Stimulated activated CD8-positive, alpha-beta memory T cell treated with anti-CD3 and anti-CD28 coated beads, Interleukin-7, amount 100 ng/mL, for 4 hours (primary cell): ENCODE data around the gene CCR8.
A peak's percentile ranks its signal among the peaks of the same experiment; 100 is the strongest.

Experiments
- DNase-seq, 2 donors: peaks; one replicate each; pipeline ENCODE4 v3.0.0-alpha.2; 2020; ENCODE audit warnings: low read depth in 2 of 2

CCR8 gene, protein sequence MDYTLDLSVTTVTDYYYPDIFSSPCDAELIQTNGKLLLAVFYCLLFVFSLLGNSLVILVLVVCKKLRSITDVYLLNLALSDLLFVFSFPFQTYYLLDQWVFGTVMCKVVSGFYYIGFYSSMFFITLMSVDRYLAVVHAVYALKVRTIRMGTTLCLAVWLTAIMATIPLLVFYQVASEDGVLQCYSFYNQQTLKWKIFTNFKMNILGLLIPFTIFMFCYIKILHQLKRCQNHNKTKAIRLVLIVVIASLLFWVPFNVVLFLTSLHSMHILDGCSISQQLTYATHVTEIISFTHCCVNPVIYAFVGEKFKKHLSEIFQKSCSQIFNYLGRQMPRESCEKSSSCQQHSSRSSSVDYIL

DNA sequence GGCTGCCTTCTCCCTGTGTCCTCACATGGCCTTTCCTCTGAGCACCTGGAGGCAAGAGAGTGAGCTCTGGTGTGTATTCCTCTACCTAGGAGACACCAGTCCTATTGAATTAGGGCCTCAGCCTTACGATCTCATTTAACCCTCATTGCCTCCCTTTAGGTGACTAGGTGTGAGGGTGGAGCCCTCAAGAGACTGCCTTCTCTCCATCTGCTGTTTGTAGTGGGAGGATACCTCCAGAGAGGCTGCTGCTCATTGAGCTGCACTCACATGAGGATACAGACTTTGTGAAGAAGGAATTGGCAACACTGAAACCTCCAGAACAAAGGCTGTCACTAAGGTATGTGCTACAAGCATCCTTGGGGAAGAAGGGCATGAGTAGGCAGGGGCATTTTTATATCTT is at the start of gene CCR8:
Gene CCR8, plus strand, starts transcription at position 217 of the 400 bp plus-strand sequence. CDS start 2,623 bp downstream, outside the sequence.
- no peak for DNase-seq

DNA sequence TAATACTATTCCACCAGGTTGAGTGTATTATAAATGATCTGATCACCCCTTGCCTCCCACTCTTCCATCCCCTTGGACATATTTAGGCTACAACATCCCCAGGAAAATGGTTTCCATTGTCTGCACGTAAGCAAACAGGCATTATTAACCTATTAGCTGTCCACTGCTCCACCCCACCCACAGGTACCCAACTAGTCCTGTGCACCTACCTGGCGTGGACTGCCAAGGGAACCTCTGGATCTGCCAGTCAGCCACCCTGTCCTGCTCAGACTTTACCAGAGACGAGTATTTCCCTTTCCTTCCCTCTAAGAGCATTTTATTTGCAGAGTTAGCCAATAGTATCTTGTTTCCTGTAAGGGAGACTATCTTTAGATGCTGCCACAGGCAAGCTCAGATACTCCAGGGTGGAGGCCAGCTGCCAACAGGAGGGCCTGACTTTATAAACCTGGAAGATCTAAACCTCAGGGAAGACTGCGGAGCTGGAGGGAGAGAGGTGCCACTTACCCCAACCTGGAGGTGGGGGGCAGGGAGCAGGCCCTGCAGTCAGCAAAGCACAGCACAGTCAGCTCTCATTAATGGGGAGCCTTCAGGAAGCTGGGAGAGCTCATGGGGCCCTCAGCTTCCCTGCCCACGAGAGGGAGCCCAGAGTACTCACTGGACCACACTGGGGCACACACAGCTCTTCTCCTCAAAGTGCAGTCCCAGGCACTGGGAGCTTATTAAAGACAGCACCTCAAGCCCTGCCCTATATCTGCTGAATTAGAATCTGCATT is 49.6 kb upstream of the CCR8 start, which contains the start of gene CX3CR1:
Gene CX3CR1, minus strand, starts transcription at position 292 of the 773 bp plus-strand sequence. CDS start 13,527 bp downstream, outside the sequence.
- no peak for DNase-seq

DNA sequence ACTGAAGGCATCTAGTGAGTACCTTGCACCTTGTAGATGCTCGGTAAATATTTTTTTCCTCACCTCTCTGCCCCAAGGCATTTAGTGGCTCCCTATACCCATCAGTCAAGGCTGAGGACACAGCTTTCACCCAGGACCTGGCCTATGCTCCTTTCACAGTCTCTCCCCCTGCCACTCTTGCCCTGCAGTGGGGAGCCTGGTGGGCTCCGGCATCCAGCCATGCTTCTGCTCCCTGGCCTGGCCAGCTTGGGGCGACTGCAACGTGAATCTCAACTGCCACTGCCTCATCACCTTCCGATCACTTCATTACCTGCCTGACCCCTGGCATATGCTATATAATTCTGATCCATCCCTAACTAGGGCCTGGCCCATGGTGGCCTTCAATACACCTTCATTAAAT is 48.9 kb upstream of the CCR8 start:
- no peak for DNase-seq

DNA sequence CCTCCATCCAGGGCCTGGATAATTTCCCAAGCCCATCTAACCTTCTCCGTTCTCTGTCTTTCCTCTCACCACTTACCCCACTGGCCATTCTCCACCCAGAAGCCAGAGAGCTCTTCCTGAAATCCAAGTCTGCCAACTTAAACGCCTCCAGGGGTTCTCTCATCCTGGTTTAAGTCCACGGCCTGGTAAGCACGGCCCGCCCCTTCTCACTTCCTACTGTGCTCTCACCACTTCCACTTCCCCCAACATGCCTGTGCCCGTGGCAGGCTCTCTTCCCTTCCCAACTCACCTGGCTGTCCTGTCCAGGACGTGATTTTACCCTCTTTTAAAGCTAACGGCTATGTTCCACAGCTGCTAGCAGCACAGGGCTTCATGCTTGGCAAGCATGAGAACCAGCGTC is 48.0 kb upstream of the CCR8 start:
- DNase-seq: no peak

DNA sequence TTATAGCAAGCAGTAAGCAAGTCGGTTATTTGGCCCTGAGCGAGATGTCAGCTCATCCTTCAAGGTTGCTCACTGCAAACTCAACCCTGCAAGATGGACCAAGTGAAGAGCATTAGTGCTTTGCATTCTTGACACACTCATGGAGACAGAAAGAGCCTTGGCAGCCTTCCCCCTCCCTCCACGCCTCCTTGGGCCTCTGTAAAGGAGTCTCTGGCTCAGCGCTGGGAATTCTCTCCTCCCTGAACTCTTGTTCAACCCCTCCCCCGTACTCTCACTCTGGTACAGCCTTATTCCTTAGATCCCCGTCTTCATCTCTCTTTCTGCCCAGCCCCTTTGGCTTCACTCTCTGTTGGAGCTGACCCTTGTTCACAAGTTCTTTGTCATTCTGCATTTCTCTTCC is 47.5 kb upstream of the CCR8 start:
- no peak for DNase-seq

DNA sequence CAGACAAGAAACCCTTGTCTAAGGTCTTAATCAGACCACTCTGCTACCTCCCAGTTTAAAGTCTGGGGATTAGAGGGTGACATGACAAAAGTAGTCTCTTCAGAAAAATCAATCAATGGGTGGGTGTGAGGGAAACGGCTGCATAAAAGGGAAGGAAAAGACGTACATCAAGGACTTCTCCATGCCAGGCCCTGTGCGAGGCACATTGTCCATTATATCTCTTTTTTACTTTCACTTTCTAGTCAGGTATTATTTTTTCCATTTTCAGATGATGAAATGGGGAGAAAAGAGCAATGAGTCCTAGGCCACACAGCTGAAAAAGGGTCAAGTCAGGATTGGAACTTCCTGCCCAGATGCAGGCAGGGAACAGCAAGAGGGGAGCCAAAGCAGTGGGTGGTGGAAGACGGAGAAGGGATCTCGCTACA is 45.0 kb upstream of the CCR8 start:
- no peak for DNase-seq

DNA sequence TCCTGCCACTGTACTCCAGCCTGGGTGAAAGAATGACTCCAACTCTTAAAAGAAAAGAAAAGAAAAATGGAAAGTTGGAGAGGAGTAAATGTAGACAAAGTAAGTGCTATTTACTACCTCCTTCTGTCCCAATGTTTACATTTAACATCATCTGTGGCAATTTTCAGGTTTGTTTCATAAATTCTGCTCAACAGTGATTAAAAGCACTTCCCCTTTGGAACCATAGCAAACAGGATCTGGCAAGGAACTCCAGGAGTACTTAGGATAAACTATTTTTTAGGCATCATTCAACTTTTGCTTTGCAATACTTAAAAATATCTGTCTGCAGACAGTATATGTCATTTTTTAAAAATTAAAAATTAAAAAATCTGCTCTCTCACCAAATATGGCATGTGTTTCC is 44.2 kb upstream of the CCR8 start:
- DNase-seq: no peak

DNA sequence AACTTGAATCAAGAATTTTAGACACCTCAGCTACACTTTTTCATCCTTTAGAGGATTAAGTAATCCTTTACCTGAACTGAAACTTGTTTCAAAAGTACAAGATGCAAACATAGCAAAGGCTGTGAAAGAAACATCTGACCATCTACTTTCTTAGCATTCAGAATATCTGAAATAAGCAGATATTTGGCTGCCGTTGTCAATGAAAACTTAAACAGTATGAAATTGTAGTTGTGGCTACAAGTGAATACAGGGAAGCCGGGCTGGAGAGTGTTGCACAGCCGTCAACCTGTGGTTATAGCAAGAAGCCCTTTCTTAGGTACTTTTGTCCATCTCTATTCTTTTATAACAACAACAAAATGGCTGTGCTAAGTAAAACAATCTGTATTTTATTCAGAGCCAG is 42.7 kb upstream of the CCR8 start:
- no peak for DNase-seq

DNA sequence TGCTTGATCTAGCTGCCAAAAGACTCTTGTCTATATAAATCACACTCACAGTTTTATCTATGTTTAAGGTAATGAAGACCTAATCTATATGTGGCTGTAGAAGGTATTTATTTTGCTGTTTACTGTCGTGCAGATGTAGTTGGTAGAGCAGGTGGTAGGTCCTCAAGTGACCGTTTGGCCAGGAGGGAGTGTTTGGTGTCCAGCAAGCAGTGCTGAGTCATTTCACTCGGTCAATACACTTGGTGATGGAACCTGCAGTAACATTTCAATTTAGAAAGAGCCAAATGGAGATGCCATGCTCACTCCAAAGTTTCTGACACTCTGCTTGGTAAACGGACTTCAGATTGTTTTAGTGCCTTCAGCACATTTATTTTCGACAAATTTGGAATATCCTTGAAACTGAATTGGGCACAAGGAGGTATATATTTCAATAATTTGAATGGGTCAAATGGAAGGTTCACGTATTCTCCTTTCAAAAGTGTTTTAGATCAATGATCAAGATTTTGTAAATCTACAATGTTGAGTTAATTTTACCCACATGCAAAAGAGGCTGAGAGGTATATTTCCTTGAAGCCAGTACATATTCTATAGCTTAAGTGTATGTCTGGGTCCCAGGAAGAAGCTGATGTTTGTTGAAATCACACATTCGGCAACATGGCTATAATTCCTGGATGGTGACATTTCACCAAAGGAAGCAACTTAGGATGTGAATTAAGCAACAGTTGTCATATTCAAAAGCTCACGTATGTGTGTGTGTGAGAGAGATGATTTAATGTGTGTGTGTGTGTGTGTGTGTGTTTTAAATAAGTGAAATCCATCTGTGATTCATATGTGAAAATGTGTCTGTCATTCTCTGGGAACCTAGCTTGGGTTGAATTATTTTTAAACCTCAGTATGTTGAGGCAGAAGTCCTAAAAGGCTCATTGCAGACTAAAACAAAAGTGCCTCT is 42.0 kb upstream of the CCR8 start:
- no peak for DNase-seq

DNA sequence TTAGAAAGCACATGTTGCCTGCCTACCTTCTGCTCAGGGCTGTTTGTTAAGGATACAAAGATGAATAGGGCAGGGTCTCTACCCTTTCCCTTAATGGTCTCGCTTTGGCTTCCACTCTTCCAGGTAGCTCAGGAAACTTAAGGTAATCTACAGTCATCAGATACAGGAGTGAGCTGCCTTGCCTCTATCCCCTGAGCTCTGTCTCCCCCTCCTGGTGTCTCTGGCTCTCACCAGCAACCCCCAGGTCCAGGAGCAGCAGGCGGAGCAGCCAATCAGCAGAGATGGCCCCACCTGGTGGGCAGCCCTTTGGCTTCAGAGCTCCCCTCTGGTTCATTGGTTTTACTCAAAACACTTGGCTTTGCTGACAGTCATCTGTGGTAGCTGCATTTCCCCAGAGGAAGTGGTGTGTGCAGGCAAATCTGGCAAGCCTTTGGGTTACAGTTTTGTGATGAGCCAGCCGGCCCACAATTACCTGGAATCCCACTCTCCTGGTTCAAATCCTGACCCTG is 41.2 kb upstream of the CCR8 start:
- peak; percentile 73 to 74 for DNase-seq

DNA sequence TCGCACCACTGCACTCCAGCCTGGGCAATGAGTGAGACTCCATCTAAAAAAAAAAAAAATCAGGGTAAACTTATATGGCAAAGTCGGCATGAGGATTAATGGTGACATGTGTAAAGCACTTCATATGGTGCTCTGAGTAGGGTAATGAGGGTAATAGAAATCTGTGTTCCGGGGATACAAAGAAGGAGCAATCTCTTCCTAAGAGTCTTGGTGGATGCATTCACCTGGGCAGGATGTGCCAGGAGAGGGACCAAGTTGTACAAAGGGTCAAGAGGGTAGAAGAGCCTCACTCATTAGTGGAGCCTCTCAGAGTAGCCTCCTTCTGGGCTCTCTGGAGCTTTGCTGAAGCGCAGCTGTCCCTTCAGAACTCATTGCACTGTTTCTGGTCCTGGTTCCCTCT is 40.4 kb upstream of the CCR8 start:
- no peak for DNase-seq

DNA sequence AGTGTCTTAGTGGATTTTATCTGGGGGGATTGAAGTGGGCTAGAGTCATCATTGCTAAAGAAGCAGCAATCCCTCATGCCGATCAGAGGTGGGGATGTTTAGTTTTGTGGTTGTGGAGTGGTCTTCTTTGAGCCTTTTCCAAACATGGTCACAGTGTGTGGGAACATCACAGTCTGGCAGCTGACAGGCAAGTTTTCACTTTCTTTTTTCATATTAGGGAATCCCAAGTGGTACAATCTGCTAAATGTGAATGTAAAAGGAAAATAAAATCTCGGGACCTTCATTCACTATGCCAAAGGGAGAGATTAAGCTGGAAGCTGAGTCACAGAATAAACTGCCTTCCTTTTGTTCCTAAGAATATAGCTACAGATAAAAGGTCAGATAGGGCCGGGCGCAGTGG is 39.3 kb upstream of the CCR8 start:
- DNase-seq: no peak

DNA sequence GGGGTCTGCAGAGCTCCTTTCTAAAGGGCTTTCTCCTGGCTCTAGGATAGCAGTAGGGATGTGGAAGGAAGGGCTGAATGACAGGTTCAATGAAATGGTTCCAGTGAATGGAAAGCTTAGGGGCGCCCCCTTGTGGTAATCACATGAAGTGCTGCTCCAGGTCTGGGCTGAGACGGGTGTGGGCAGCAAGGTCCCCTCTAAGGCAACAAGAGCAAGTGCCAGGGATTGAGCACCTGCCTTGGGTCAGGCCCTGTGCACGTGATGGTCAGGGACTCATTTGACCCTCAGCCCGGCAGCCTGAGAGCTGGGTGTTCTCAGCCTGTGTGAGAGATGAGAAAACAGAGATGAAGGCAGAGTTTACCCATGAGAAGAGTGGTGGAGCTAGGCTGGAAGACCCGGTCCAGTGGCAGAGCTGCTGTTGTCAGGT is 37.6 kb upstream of the CCR8 start:
- DNase-seq: peak; percentile 54 to 66

DNA sequence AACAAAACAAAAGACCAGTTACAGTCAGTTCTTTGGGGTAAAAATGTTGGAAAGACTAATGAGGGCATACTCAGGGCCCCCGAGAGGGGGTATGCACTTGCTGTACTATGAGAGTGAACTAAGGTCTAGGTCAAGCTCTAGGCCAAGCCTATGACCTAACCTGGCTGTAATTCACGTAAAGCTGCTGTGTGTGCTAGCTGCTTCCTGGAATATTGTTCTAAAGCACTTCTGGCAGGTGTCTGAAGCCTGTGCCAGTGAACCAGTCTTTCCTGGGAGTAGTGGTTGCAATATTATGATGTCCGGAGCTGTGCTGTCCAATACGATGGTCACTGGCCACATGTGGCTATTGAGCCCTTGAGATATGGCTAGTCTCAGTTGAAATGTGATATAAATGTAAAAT is 36.5 kb upstream of the CCR8 start:
- DNase-seq: no peak

DNA sequence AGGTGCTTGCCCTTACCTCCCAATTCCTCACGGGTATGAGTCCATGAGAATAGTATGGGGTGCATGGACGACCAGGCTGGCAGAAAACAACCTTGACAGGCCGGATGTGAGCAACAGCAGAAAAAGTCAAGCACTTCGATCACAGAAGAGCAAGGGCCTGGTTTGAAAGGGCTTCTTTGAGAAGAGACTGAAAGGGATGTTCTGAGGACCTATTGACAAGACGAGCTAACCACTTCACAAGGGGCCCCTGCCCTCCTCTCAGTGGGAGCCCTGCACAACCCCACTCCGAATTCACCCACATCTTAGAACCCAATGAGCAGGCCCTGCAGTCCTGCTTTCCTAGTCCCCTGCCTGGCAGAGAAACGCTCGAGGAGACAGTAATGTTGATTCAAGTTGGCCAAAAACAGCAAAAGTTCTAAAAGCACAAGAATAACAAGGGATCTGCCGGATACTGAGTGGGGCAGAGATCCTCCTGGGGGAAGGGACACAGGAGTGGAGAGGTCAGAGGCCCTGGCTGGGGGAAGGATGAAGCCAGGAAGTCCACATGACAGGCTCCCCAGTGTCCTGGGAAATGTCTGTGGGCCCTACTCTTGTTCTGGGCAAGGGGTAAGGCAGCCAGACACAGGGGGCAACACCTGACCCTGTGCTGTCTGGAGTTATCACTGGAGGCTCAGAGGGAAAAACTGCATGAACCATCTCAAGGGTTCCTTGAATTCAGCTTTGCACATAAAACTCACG is 34.9 kb upstream of the CCR8 start:
- no peak for DNase-seq

DNA sequence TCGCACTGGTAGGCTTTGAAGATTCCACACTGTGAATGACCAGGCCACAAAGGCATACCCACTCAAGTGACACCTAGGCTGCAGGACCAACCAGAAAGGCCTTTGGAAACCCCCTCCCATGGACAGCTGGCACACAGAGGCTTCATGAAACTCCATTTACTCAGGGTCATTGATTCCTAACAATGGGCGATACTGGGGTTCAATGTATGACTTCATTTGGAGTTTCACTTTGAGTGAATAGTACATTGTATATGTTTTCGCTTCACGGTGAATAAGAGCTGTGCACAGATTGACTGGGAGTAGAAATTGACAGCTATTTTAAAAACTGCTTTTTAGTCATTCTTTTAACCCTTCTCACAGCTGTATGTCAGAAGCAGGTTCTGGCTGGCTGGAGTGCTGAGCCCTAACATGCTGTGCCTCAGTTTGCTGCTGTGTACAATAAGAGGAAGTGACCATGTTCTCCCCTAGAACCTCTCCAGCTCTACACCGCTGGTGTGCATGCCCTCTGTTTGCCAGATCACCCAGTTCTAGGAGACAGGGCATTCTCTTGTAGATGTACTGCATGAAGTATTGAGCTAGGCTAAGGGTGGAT is 34.2 kb upstream of the CCR8 start:
- no peak for DNase-seq

DNA sequence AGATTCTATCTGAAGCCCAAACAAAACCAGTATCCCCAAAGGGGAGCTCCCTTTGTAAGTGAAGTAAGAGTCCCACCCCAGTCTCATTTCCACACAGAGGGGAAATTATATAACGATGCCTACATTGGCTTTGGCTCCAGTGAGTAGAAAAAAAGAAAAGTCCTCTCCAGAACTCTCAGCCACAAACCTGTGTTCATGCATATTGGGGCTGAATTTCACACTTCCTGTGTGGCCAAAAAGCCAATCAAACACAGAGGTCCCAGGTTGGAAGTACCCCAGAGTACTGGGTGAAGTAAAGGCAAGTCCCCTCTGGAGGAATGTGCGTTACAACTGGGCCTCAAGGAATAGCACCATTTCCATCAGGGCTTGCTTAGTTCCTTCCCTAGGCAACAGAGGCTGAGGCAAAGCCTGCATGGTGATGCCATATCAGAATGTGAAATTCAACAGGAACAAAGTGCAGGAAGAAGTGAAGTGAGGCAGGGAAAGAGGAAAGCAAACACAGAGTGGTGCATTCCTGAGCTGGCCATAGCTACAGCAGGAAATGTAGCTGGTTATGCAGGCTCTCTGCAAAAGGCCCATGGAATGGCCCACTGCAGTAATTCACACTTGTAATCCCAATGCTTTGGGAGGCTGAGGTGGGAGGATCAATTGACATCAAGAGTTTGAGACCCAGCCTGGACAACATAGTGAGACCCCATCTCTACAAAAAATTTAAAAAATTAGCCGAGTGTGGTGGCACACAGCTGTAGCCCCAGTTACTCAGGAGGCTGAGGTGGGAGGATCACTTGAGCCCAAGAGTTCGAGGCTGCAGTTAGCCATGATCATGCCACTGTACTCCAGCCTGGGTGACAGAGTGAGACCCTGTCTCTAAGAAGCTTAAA is 33.1 kb upstream of the CCR8 start:
- DNase-seq: no peak

DNA sequence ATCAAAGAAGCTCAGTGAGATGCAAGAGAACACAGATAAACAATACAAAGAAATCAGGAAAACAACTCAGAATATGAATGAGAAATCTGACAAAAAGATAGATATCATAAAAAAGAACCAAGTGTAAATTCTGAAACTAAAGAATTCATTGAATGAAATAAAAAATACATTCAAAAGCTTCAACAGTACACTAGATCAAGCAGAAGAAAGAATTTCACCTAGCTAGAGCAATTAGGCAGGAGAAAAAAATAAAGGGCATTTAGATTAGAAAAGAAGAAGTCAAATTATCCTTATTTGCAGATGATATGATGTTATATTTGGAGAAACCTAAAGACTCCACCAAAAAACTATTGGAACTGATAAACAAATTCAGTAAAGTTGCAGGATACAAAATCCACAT is 30.2 kb upstream of the CCR8 start:
- DNase-seq: no peak

DNA sequence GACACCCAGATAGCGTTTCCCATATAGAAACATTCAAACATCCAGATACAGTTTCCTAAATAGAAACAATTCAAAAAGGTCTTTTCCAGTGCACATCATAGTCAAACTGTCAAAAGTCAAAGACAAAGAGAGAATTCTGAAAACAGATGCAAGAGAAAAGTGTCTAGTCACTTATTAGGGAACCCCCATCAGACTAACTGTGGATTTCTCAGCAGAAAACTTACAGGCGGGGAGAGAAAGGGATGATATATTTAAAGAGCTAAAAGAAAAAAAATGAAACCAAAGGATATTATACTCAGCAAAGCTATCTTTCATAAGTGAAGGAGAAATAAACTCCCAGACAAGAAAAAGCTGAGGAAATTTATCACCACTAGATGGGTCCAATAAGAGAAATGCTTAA is 27.3 kb upstream of the CCR8 start:
- DNase-seq: no peak

DNA sequence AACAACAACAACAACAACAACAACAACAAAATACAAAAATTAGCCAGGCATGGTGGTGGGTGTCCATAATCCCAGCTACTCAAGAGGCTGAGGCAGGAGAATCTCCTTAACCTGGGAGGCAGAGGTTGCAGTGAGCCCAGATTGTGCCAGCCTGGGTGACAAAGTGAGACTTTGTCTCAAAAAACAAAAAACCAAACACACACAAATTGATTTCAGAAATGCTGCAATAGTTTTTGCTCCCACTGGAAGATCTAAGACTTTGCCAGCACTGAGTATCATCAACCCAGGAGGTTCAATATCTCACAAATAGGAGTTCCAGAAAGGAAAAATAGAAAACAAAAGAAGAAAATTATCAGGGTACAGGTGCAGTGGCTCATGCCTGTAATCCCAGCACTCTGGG is 16.2 kb upstream of the CCR8 start:
- DNase-seq: no peak
